OCI-LY7 (cell line): Measurements from ENCODE around the gene GALNT17.

Experiments used
- CTCF ChIP-seq: fragments of 200-600 bp; sonication (generic); conservative IDR thresholded peaks from 2 replicates; pipeline ENCODE4 v1.5.1; 2014; ENCODE audit warnings: mild to moderate bottlenecking, antibody characterized with exemption, low read length, moderate library complexity, mixed read lengths
- EZH2phosphoT487 ChIP-seq: fragments of 200-600 bp; sonication (generic); IDR thresholded peaks from 2 replicates; pipeline ENCODE4 v1.6.1; 2018; ENCODE audit warnings: low read depth, borderline replicate concordance, mild to moderate bottlenecking, mixed run types, antibody characterized with exemption, low read length, moderate library complexity, mixed read lengths

GRCh38 chr7:71716690-71717089 lies 584.7 kb downstream of the GALNT17 start:
- TF ChIP-seq CTCF, result no peak
- TF ChIP-seq EZH2phosphoT487, result no peak
